ENCODE measurements around the gene RIC1.
"Not testable (repeated sequence)": the region's sequence is repeated elsewhere in the genome, so short reads cannot be mapped to it uniquely, and the experiment has no call there.

The RIC1 gene

DNA sequence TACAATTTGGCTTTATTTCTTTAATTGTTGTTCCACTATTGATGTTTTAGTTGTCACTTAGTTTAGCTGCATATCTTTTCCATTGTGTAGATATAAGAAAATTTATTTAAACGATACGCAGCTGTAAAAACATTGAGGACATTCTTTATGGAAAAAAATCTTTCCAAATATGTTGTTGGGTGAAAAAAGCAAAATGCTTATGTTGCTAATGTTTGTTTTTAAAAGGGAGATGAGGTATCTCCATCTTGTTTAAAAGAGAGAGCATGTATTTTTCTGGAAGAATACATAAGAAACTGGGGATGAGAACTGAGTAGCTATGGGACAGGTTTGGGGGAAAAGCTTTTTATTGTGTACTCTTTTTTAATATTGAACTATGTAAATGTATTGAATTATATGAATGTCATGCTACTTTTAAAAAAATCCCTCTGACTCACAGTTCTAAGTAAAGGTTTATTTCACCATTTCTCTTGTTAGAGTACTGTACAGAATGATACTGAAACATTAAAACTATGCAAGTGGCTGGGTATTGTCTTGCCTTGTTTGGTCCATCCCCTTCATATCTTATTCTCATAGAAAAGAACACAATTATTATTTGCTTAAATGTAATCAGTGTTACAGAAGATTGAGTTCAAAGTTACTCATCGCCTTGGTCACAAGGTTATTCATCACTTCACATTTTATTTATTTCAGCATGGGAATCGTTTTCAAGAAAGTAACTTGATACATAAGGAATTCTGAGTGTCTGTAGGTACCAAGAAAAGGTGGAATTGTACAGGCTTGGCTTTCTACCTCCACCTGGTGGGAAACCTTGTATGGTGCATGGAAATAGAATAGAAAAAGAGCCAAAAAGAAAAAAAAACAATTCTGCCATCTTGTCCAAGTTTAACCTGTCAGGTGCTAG, 85.8 kb downstream of the RIC1 start:
- Histone ChIP-seq H3K4me3 (replicated peaks; ENCODE audit: insufficient read depth, low read length) (no peak overlapping the region), H3K27me3 (ENCODE audit: insufficient read depth, poor library complexity, severe bottlenecking) (no peaks in the 10 kb centered on the region), H3K27ac (replicated peaks) (no peak overlapping the region)
- TF ChIP-seq GABPA (IDR thresholded peaks at IDR 0.05; ENCODE audit: low read depth) (no peak), SPI1 (IDR thresholded peaks at IDR 0.05; ENCODE audit: borderline replicate concordance, low read depth) (no peak), POLR2AphosphoS5 (IDR thresholded peaks at IDR 0.05; ENCODE audit: low read depth) (no peak)
- TF ChIP-seq, protein P1, sequence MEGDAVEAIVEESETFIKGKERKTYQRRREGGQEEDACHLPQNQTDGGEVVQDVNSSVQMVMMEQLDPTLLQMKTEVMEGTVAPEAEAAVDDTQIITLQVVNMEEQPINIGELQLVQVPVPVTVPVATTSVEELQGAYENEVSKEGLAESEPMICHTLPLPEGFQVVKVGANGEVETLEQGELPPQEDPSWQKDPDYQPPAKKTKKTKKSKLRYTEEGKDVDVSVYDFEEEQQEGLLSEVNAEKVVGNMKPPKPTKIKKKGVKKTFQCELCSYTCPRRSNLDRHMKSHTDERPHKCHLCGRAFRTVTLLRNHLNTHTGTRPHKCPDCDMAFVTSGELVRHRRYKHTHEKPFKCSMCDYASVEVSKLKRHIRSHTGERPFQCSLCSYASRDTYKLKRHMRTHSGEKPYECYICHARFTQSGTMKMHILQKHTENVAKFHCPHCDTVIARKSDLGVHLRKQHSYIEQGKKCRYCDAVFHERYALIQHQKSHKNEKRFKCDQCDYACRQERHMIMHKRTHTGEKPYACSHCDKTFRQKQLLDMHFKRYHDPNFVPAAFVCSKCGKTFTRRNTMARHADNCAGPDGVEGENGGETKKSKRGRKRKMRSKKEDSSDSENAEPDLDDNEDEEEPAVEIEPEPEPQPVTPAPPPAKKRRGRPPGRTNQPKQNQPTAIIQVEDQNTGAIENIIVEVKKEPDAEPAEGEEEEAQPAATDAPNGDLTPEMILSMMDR (IDR thresholded peaks at IDR 0.05; ENCODE audit: insufficient read depth, low read length): no peak
- TF ChIP-seq, protein P2, sequence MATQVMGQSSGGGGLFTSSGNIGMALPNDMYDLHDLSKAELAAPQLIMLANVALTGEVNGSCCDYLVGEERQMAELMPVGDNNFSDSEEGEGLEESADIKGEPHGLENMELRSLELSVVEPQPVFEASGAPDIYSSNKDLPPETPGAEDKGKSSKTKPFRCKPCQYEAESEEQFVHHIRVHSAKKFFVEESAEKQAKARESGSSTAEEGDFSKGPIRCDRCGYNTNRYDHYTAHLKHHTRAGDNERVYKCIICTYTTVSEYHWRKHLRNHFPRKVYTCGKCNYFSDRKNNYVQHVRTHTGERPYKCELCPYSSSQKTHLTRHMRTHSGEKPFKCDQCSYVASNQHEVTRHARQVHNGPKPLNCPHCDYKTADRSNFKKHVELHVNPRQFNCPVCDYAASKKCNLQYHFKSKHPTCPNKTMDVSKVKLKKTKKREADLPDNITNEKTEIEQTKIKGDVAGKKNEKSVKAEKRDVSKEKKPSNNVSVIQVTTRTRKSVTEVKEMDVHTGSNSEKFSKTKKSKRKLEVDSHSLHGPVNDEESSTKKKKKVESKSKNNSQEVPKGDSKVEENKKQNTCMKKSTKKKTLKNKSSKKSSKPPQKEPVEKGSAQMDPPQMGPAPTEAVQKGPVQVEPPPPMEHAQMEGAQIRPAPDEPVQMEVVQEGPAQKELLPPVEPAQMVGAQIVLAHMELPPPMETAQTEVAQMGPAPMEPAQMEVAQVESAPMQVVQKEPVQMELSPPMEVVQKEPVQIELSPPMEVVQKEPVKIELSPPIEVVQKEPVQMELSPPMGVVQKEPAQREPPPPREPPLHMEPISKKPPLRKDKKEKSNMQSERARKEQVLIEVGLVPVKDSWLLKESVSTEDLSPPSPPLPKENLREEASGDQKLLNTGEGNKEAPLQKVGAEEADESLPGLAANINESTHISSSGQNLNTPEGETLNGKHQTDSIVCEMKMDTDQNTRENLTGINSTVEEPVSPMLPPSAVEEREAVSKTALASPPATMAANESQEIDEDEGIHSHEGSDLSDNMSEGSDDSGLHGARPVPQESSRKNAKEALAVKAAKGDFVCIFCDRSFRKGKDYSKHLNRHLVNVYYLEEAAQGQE (IDR thresholded peaks at IDR 0.05; ENCODE audit: insufficient replicate concordance, low read depth): no peak
- DNase-seq (ENCODE audit: low read depth in 1 of 2, low spot score in 1 of 2): no peak

DNA sequence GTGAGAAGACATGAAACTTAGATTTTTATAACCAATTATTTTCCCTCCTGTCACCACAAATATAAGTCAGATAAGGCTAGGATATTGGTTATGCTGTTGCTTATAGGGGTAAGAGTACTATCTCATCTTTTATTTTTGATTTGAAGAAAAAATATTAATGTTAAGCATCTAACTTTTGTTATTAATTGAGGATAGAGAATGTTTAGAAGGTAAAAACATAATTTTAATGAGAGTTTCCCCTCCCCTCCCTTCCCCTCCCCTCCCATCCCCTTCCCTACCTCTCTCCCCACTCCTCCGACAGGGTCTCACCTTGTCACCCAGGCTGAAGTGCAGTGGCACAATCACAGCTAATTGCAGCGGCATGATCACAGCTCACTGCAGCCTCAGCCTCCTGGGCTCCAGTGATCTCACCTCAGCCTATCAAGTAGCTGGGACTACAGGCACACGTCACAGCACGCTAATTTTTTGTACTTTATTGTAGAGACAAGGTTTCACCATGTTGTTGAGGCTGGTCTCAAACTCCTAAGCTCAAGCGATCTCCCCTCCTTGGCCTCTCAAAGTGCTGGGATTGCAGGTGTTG, 86.7 kb downstream of the RIC1 start:
- no peak for DNase-seq (ENCODE audit: low read depth in 1 of 2, low spot score in 1 of 2)
- no peak for TF ChIP-seq GABPA (IDR thresholded peaks at IDR 0.05; ENCODE audit: low read depth)
- TF ChIP-seq, protein P2 (IDR thresholded peaks at IDR 0.05; ENCODE audit: insufficient replicate concordance, low read depth): no peak
- TF ChIP-seq, protein P1 (IDR thresholded peaks at IDR 0.05; ENCODE audit: insufficient read depth, low read length): no peak
- no peak for TF ChIP-seq SPI1 (IDR thresholded peaks at IDR 0.05; ENCODE audit: borderline replicate concordance, low read depth)
- TF ChIP-seq POLR2AphosphoS5 (IDR thresholded peaks at IDR 0.05; ENCODE audit: low read depth): no peak
- H3K27ac ChIP-seq (replicated peaks): no peak overlapping the region

DNA sequence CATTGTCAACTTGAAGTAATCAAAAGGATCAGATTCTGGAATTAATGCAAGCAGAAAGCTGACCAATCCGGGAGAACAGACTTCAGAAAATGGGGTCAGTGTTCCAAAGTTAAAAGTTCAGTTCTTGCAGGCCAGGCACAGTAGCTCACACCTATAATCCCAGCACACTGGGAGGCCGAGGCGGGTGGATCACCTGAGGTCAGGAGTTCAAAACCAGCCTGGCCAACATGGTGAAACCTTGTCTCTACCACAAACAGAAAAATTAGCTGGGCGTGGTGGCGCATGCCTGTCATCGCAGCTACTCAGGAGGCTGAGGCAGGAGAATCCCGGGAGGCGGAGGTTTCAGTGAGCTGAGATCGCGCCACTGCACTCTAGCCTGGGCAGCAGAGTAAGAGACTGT, 88.5 kb downstream of the RIC1 start:
- H3K27me3 ChIP-seq (ENCODE audit: insufficient read depth, poor library complexity, severe bottlenecking); DNase-seq (ENCODE audit: low read depth in 1 of 2, low spot score in 1 of 2); H3K27ac ChIP-seq (replicated peaks); H3K4me3 ChIP-seq (replicated peaks; ENCODE audit: insufficient read depth, low read length): not testable (repeated sequence)

More for the DNA sequence above, 86.7 kb downstream of the RIC1 start:
- Histone ChIP-seq H3K4me3 (replicated peaks; ENCODE audit: insufficient read depth, low read length) (no peak overlapping the region), H3K27me3 (ENCODE audit: insufficient read depth, poor library complexity, severe bottlenecking) (no peaks in the 10 kb centered on the region)

DNA sequence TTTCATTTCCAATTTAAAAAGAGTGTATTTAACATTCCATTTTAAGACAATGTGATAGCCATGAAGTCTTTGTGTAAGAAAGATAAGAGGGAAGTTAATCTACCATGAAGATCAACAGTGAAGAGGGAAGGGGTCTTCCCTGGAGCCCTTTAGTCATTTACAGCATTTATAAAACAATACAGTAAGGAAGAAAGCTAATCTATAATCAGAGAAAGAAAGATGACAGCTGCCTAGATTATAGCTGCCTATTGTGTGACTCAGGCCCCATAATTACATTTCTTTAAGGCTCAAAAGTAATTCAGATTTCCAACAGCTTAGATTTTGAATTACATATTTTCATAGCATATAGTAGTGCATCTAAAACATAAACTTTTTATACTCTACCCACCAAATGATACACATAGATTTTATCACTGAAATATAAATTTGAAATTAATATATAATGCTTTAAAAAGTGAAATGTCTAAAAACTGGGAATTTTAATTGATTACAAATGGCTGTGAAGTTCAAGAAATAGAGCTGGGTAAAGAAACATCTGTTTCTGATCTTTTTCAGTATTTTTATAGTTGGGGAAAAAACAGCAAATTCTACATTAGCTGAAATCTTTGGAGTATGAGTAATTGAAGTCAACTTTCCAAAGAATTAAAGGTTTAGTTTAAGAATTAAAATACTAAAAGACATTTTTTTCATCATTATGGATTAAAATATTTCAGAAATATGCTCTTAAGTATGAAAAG, 89.6 kb downstream of the RIC1 start:
- TF ChIP-seq, protein P2 (IDR thresholded peaks at IDR 0.05; ENCODE audit: insufficient replicate concordance, low read depth): no peak
- TF ChIP-seq, protein P1 (IDR thresholded peaks at IDR 0.05; ENCODE audit: insufficient read depth, low read length): no peak
- TF ChIP-seq POLR2AphosphoS5 (IDR thresholded peaks at IDR 0.05; ENCODE audit: low read depth): no peak
- TF ChIP-seq GABPA (IDR thresholded peaks at IDR 0.05; ENCODE audit: low read depth): no peak
- no peak for TF ChIP-seq SPI1 (IDR thresholded peaks at IDR 0.05; ENCODE audit: borderline replicate concordance, low read depth)
- H3K27me3 ChIP-seq (ENCODE audit: insufficient read depth, poor library complexity, severe bottlenecking): no peaks in the 10 kb centered on the region
- no peak overlapping the region for H3K4me3 ChIP-seq (replicated peaks; ENCODE audit: insufficient read depth, low read length)
- DNase-seq (ENCODE audit: low read depth in 1 of 2, low spot score in 1 of 2): no peak
- H3K27ac ChIP-seq (replicated peaks): no peak overlapping the region

All from HL-60 (cell line).